GM23338 (cell line): Measurements from ENCODE around the gene VMP1.

Source experiments
- CTCF ChIP-seq, 2 experiments: fragments of 200-600 bp in 1 of 2; sonication (generic) in 1 of 2; conservative IDR thresholded peaks; 2 replicates each; pipeline versions ENCODE4 v1.5.1 to v1.6.1; 2016 to 2017; ENCODE audit warnings: antibody characterized with exemption in 2 of 2, low read depth in 2 of 2, mild to moderate bottlenecking in 2 of 2, moderate library complexity in 1 of 2
- ETS1 ChIP-seq: IDR thresholded peaks from 2 replicates; pipeline ENCODE4 v1.6.1; 2016; ENCODE audit warnings: antibody characterized with exemption
- EZH2 ChIP-seq: fragments of 200-600 bp; sonication (generic); IDR thresholded peaks from one replicate; pipeline ENCODE4 v1.8.0; 2017; ENCODE audit warnings: antibody characterized with exemption, mild to moderate bottlenecking, low read depth; ENCODE audit not compliant: unreplicated experiment
- EZH2phosphoT487 ChIP-seq: fragments of 200-600 bp; sonication (generic); IDR thresholded peaks from one replicate; pipeline ENCODE4 v1.8.1; 2018; ENCODE audit warnings: antibody characterized with exemption; ENCODE audit not compliant: unreplicated experiment
- JUNB ChIP-seq: IDR thresholded peaks from one replicate; pipeline ENCODE4 v1.6.1; 2016; ENCODE audit warnings: antibody characterized with exemption; ENCODE audit not compliant: unreplicated experiment
- NANOG ChIP-seq: IDR thresholded peaks from 2 replicates; pipeline ENCODE4 v1.6.1; 2016; ENCODE audit warnings: antibody characterized with exemption, borderline replicate concordance
- POLR2AphosphoS5 ChIP-seq: IDR thresholded peaks from 2 replicates; pipeline ENCODE4 v1.6.1; 2016; ENCODE audit warnings: antibody characterized with exemption, low read depth
- REST ChIP-seq: IDR thresholded peaks from one replicate; pipeline ENCODE4 v1.6.1; 2018; ENCODE audit warnings: antibody characterized with exemption; ENCODE audit not compliant: unreplicated experiment
- STAT1 ChIP-seq: IDR thresholded peaks from one replicate; pipeline ENCODE4 v1.6.1; 2016; ENCODE audit warnings: antibody characterized with exemption; ENCODE audit not compliant: unreplicated experiment
- ZNF114 ChIP-seq: fragments of 250-450 bp; sonication (Bioruptor Pico); IDR thresholded peaks from 2 replicates; pipeline ENCODE4 v1.5.0; 2020; ENCODE audit warnings: mild to moderate bottlenecking, moderate library complexity
- ZNF331 ChIP-seq: fragments of 250-450 bp; sonication (Bioruptor Pico); IDR thresholded peaks from 2 replicates; pipeline ENCODE4 v1.5.0; 2020; ENCODE audit warnings: low read depth, mild to moderate bottlenecking, moderate library complexity
- ZNF462 ChIP-seq: fragments of 250-450 bp; sonication (Bioruptor Pico); IDR thresholded peaks from 2 replicates; pipeline ENCODE4 v1.5.0; 2020; ENCODE audit warnings: mild to moderate bottlenecking, moderate library complexity

- TF ChIP-seq CTCF (conservative IDR thresholded peaks at IDR 0.05; ENCODE audit: low read depth in 2 of 2): no peak
- TF ChIP-seq EZH2: no peak
- no peak for TF ChIP-seq JUNB
- TF ChIP-seq POLR2AphosphoS5: no peak
- no peak for TF ChIP-seq REST
- TF ChIP-seq EZH2phosphoT487: no peak
- TF ChIP-seq NANOG: no peak
- no peak for TF ChIP-seq ZNF331 (CRISPR knock-in tag)
- no peak for TF ChIP-seq STAT1
- no peak for TF ChIP-seq ZNF114
- no peak for TF ChIP-seq ETS1
- TF ChIP-seq ZNF462 (CRISPR knock-in tag): no peak
Observed at GRCh38 chr17:59754552-59754951, 47.1 kb downstream of the VMP1 start.
